Embryonic facial prominence (tissue), 1 donor: ENCODE measurements around the gene PAPOLA.

Experiments used
- DNase-seq: peaks from one replicate; pipeline ENCODE4 v3.0.0-alpha.2; 2016; ENCODE audit errors: extremely low spot score

Gene PAPOLA

DNA sequence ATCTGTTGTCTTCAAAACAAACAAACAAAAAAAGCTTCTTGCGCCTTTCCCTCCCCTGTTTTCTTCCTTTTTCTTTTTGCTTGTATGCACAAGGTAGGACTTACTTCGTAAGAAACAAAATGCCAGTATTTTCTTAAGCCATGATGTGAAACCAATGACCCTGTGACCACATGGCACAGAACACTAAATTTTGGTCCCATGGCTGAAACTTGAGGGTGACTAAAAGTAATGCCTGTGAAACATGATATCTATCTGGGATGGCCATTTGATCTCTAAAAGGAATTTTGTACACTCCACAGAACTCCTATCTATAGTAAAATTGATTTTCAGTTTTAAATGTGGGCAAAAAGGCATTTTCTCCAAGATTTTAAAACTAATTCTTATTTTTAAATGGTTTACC is 63.6 kb downstream of the PAPOLA start:
- no peak for DNase-seq

DNA sequence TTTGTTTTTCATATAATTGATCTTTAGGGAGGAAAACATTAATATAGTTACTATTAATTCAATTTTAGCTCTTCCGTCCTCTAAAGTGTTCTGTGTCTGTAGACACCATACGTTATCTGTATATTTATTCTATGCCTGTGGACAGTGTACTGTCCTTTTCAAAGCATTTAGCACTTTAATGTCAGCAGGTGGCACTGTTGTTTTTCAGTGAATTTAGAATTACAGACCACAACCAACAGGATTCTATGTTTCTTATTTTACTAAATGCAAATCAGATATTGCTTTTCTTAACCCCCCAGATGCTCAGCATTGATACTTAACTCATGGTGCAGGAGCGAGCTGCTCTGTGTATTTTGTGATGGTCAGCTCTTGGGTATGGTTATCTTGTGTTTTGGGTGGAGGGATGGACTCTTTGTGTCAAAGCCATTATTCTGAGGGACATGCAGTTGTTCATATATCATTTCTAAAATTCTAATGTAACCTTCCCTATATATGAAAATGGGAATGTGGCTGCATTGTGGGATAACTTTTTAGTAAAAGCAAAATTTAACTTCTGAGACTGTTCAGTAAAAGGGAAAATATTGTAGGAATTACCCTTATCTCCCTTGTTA is 65.2 kb downstream of the PAPOLA start:
- no peak for DNase-seq

DNA sequence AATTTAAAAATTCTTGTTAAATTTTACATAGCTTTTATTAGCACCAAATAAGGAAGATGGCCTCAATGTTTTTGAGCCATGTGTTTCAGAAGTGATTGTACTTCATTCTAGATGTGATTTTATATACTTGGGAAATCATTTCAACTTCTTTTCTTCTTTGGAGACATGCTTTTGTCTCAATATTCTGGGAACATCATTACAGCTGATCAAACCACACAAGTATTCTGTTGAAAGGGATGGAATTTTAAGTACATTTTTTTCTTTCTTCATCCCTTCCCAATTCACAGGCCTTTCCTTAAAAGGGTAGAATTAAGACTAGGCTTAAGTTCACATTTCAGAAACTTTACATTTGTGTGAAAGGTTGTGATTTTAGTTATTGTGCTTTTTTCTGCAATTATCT is 66.4 kb downstream of the PAPOLA start:
- no peak for DNase-seq

DNA sequence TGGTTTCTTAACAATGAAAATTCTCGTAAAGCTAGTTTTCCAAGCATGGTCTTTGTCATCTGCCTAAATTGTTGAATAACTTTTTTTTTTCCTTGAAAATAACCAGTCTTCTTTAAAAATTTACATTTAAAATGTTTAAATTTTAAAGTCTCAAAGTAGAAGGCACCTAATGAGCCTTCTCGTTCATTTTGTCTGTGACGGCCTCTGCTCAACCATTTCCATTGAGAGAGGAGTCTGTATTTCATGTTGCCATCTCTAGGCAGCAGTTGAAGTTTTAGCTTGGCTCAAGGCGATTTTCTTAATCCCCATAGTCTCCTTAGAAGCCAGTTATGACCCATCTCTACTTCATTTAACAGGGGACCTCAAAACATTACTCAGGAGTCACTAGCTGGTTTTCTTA is 69.1 kb downstream of the PAPOLA start:
- DNase-seq: no peak

DNA sequence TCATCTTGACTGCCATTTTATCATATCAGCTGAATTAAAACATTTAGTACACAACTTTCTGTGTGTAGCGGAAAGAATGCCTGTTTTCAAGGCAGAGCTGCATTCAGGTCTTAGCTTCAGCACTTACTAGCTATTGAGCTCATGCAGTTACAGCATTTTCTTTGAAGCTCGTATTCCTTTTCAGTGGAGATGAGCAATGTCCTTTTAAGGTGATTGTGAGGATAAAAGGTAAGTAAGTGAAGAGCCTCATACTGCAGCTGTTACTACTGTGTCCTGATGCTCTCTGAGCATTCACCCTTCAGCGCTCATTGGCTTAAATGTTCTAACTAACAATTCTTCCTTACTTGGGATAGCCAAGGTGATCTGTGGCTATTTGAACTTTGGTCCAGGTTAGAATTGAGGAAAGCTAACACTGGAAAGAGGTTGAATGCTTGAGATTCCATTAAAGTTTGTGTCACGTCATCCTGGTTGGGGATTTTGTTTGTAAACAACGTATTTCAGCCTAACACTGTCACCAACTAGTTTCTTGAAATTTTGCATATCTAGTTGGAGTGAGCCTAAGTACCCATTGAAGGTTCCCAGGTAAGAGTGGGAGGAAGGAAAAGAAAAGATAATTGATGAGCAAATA is 71.4 kb downstream of the PAPOLA start:
- no peak for DNase-seq

DNA sequence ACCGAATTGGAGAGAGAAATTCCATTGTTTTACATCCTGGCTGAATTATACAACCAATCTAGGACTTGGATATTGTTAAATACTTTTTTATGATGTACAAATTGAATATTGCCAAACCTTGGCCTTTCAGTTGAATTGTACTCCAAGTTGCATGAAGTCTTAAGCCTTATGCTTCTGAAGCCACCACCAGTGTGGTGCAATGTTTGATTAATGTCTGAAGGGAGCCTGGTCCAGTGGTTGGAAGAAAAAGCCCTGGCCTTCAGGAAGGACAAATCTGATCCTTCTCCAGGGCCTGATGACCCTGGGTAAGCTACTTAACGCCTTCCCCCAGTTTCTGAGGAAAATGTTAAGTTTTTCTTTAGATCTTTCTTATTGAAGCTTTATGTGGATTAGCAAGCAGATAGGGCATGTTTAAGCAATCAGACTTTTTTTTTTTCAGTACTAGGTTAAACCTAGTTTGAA is 72.0 kb downstream of the PAPOLA start:
- DNase-seq: no peak

DNA sequence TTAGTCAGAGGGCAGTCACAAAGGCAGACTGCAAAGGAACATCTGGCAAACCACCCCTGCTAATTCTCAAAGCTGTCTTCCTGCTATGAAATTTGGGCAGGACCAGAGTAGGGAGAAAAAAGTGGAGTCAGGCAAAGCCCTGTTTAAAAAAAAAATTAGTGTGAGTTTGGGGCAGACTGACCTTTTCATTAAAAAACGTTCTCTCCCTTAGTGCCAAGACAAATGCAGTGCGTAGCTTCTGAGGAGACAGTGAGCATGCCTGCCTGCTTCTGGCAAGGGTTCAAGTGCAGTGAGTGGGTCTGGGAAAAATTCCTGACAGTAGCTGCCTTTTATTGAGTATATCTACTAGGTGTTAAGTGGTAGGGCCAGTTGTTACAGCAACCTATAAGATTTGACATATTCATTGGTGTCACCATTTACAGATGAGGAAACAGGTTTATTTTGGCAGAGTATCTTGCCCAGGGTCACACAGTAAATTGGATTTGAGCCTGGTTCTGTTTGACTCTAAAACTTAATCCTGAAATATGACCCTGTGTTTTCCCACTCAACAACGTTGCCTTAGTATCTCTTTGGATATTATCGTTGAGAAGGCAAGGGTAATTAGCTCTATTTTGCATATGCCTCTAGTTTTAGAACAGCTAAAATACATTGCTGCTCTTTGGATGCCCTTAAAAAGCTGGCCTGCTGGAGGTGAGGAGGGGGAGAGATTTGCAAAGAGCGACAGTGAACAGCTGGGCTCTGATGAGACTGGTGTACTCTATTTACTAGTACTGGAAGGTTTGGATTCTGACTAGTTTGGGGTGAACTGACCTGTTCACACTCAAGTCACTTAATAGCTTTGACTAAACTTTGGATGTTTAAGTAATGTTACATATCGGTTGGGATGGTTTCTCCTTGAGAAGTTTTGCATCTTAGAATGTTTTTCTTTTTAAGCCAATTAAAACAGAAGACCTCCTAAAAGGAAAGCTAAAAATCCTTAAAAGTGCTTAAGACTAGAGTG is 72.8 kb downstream of the PAPOLA start:
- DNase-seq: no peak

DNA sequence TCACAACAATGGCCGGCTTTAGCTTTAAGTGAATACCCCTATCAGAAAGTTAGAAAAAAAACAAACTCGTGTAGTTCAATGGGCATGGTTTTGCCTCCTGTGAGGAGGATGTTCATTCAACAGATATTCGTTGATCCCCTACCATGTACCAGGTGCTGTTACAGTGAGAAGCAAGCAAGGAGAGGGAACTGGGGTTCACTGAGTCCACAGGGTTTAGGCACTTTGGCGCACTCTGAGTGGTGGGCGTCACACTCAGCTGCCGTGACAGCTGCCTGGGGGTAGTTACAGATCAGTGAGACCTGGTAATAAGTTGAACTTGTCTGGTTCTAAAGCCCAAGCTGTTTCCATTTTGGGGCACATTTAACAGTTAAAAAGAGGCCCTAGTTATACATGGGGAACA is 74.2 kb downstream of the PAPOLA start:
- DNase-seq: no peak

DNA sequence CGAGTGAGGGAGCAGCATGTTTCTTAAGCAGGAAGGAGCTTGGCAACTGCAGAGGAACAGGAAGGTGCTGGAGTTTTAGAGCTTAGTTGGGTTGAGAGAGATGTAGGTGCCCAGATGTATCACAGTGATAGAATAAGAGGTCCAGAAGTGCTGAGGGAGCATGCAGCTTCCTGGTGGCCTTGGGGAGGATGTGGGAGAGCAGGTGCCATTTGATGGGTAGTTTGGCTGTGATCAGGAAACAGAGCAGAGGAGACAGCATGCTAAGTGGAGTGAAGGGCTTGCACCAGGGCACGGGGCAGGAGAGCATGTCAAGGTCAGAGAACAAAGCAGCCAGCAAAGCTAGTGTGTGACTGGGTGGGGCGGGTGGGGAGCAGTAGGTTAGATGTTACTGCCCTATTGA is 74.8 kb downstream of the PAPOLA start:
- DNase-seq: no peak

DNA sequence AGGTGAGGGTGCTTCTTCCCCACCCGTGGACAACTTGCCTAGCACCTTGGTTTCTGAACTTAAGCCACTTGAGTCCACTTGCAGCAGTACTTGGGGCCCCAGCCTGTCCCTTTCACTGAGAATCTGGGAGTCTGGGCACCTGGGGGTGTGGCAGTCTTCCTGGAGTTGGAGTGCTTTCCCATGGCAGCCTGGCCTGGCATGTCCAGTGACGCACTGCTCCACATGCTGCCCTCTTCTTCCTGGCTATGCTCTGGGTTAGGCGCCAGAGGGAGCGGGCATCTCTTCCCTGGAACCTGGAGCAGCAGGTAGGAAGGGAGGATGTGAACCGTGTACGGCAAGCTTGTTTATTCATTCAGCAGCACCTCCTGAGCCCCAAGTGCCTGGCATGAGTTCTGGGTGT is 76.4 kb downstream of the PAPOLA start:
- DNase-seq: no peak

DNA sequence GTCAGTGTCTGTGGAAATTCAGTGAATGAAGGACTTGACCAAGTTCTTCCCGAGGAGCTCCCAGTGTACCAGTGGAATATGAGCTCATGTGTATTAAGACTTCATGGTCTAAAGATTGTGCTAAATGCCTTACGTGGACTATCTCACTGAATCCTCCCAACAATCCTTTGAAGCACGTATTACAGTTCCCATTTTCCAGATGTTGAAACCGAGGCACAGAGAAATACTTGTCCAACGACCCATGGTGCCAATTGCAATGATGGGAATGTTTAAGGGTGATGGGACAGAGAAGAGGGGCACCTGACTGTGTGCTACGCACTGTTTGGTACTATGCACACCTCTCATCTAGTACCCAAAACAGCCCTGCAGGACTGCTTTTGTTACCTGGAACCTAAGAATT is 77.2 kb downstream of the PAPOLA start:
- no peak for DNase-seq

DNA sequence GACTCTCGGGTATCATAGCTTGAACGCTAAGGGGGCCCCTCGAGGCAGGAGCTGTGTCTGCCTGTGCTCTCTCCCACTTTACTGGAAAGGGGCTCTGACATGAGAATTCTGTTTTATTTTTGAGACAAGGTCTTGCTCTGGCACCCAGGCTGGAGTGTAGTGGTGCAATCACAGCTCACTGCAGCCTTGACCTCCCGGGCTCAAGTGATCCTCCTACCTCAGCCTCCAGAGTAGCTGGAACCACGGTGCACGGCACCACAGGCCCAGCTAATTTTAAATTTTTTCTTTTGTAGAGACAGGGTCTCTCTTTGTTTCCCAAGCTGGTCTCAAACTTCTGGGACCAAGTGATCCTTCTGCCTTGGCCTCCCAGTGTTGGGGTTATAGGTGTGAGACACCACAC is 77.7 kb downstream of the PAPOLA start:
- DNase-seq: no peak

DNA sequence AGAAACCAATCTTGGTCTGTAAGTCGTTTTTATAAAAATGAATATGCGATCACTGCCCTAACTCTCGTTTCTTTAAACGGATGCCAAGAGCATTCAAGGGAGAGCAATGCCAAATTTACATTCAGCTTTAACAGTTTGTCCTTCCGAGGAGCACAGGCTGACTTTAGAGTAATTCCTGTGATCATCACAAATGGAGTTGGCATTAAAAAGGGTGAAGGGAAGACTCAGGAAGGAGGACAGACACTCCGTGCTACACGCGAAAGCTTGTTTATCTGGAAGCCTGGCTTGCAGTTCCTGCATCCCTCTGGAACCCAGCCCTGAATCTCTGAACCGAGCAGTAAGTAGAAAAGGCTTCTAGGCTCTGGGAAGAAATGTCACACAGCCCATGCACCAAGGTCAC is 78.4 kb downstream of the PAPOLA start:
- no peak for DNase-seq

DNA sequence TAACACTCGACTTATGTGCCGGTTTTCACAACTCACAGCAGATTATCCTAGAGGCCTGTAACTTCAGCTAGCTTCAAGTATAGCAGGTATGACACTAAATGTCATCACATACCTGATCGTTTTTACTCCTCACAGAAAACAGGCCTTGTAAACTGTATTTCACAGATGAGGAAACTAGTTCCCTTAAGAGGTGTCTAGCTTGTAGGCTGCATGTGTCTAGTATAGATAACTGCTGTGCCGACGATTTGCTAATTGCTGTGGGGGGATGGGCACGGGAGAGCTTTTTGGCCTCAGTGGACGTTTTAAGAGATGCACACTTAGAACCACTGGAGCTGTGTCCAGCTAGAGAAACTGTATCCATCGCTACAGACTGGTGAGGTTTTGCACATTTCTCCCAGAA is 78.8 kb downstream of the PAPOLA start:
- DNase-seq: no peak

DNA sequence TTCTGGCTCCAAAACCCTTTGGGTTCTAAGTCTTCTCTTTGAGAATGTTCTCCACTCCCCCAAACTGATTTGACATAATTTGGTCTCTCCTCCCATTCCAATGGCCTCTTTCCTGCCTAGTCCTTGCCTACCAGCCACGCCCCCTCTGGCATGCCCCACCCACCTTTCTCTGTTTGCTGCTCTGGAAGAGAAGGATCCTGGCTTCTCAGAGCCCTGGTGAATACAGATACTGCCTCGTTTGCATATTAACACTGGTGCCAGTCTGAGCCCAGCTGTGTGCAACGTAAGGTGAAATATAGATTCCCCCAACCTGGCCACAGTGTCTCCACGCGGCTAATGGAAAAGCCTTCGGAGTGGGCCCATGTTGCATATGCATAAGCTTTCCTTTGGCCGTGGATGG is 79.7 kb downstream of the PAPOLA start:
- no peak for DNase-seq

DNA sequence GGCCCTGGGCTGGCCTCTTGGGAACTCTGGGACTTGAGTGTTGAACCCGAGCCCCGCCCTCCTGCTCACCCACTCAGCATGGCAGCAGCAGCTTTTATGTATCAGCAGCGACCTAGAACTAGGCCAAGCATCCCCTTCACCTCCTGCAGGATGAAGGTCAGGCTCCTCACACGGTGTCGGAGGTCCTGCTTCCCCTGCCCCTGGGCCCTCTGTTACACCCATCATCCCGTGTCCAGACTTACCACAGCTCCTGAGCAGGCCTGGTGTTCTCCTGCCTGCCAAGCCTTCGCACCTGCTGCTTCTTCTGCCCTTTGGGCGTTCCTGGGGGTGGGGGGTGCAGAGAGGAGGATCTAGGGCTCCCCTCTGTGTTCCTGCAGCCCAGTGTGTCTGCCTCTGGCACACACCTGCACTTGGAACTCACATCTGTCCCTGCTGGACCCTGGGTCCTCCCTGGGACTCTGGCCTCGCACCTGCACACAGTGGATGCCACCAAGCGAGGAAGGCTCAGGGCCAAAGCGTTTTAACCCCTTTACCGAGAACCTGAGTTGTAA is 80.3 kb downstream of the PAPOLA start:
- DNase-seq: no peak

DNA sequence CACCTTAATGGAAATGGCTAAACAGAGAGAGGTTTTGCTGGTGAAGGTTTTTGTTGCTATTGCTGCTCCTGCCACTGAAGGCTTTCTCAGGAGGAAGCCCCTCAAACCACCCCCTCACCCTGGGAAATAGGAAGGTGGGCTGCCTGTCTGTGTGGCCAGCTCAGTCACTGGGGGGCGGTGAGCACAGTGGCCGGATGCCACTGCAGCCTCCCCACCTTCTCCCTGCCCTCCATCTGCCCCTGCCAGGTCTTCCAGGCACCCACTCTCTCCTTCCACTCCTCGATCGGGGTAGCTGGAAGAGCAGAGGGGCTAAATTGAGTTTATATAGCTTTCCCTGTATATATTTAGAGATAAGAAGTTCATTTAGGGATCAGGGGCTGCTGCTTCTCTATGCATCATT is 80.8 kb downstream of the PAPOLA start:
- no peak for DNase-seq

DNA sequence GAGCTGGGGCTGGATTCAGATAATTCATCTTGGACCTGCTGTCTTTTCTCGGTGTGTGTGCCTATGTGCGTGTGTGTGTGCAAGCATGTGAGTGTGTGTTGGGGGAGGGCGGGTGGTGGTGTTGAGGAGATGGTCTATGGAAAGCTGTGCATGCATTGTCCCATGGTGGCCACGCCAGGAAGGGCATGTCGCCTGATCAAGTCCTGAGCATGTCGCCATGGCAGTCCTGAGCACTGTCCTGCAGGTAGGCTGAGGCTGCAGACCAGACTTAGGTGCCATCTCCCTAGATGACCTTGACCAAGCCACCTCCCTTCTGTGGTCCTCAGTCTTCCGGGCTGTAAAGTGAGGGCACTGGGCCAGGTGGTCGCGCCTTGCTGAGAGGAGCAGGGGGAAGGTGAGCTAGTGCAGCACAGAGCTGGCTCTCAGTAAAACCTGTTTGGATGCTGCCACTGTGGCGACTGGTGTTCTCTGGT is 81.4 kb downstream of the PAPOLA start:
- no peak for DNase-seq

DNA sequence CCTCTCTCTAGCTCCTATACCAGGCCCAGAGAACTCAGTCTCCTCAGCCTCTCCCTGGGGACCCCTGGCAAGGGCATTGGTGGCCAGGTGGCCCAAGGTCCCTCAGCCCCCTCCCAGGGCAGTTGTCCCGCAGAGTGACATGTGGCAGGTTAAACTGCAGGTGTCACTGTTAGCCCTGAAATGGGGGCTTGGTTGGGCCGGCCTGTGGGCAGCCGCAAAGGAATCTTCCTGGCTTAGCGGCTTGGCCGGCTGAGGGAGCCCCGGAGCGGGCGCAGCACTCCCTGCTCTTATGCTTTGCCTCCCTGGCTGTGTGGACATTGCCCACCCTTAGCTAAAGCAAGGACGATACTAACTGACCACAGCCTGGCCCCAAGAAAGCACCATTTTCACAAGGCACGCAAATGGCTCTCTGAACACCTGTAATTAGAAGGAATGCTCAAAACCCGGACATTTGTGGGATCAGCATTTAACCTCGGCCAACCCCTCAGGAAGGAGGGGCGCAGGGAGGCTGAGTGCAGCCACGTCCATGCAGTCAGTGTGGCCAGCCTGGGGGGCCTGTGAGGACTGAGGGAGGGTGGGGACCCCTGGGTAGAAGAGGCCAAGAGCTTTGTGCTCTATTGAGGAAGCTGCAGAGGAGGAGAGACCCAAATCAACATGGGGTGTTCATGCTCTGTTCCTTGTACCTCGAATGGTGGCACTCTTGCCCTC is 82.2 kb downstream of the PAPOLA start:
- DNase-seq: no peak

DNA sequence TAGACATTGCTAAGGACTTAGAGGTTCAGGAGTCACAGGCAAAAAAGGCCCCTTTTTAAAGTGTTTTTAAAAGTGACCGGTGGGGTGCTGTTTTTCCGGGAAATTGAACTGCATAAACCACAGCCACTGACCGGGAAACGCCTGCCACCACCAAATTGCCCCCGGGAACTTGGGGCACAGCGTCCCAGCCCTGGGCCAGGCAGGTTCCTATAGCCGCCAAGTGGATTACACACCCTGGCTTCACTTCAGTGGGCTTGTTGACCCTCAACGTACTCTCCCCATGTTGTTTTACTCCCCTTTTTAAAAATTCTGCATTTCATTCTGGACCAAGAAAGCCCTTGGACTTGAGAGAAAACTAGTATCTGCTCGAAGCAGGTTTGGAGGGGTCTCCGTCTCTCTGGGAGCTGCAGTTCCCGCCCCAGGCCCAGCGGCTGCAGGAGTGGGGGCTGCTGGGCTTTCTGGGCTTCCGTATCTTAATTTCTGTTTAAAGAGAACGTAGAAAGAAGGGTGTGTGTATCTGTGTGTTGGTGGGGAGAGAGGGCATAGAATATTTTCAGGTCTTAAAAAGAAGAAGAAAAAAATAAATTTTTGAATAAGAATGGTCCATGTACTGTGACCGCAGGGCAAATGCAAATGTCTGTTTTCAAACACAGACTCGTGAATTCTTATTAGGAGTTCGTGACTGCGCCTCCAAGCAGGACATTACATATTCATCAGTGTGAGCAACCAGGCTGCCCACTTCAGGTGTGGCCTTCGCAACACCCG is 82.9 kb downstream of the PAPOLA start:
- no peak for DNase-seq

DNA sequence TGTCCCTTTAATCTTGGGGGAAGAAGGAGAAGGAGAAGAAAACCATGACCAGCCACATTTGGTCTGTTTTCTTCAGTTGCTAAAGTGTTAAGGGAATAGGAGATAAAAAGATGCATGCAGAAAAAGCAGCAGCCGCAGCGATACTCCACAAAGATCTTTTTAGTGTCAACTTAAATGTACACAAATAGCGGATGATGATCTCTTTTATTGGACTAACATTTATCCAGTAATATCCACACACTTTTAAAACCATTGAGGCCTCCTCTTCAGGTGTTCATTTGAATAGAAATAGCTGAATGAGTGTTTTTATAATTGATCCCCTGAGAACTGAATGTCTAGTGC is 83.5 kb downstream of the PAPOLA start:
- DNase-seq: no peak
